ENCODE results near the gene STYXL1.
"Not testable (repeated sequence)": the region's sequence is repeated elsewhere in the genome, so short reads cannot be mapped to it uniquely, and the experiment has no call there.

Gene STYXL1

GRCh38 chr7:76062254-76062653 lies 14.5 kb upstream of the STYXL1 start:
- H3K36me3 ChIP-seq (ENCODE audit: control insufficient read depth, insufficient read depth, low read length), result peaks cover 73% of the 10 kb centered on the region
- H3K27ac ChIP-seq (ENCODE audit: low read depth, low read length), result no peak overlapping the region
- no peaks in the 10 kb centered on the region for H3K4me1 ChIP-seq (ENCODE audit: control insufficient read depth, insufficient read depth, low read length)
- H3K27me3 ChIP-seq (ENCODE audit: control insufficient read depth, insufficient read depth, low read length), result no peaks in the 10 kb centered on the region
- H3K9ac ChIP-seq (ENCODE audit: low read length), result no peak overlapping the region
- no peak overlapping the region for H3K4me3 ChIP-seq (ENCODE audit: low read length)

GRCh38 chr7:76060842-76061241 lies 13.0 kb upstream of the STYXL1 start:
- no peaks in the 10 kb centered on the region for H3K27me3 ChIP-seq (ENCODE audit: control insufficient read depth, insufficient read depth, low read length)
- H3K9ac ChIP-seq (ENCODE audit: low read length), result no peak overlapping the region
- H3K4me3 ChIP-seq (ENCODE audit: low read length), result no peak overlapping the region
- H3K36me3 ChIP-seq (ENCODE audit: control insufficient read depth, insufficient read depth, low read length), result peaks cover 61% of the 10 kb centered on the region
- no peak overlapping the region for H3K27ac ChIP-seq (ENCODE audit: low read depth, low read length)
- no peaks in the 10 kb centered on the region for H3K4me1 ChIP-seq (ENCODE audit: control insufficient read depth, insufficient read depth, low read length)

GRCh38 chr7:76058745-76059144 lies 10.9 kb upstream of the STYXL1 start:
- not testable (repeated sequence) for H3K27me3 ChIP-seq (ENCODE audit: control insufficient read depth, insufficient read depth, low read length); H3K4me1 ChIP-seq (ENCODE audit: control insufficient read depth, insufficient read depth, low read length); H3K4me3 ChIP-seq (ENCODE audit: low read length); H3K27ac ChIP-seq (ENCODE audit: low read depth, low read length); H3K9ac ChIP-seq (ENCODE audit: low read length)
- peaks cover 42% of the 10 kb centered on the region for H3K36me3 ChIP-seq (ENCODE audit: control insufficient read depth, insufficient read depth, low read length)

GRCh38 chr7:76057813-76058145 lies 10.0 kb upstream of the STYXL1 start:
- Histone ChIP-seq H3K27me3 (ENCODE audit: control insufficient read depth, insufficient read depth, low read length) (no peaks in the 10 kb centered on the region), H3K9ac (ENCODE audit: low read length) (no peak overlapping the region), H3K27ac (ENCODE audit: low read depth, low read length) (no peak overlapping the region), H3K4me3 (ENCODE audit: low read length) (no peak overlapping the region), H3K4me1 (ENCODE audit: control insufficient read depth, insufficient read depth, low read length) (peaks cover 9% of the 10 kb centered on the region), H3K36me3 (ENCODE audit: control insufficient read depth, insufficient read depth, low read length) (peaks cover 40% of the 10 kb centered on the region)

- Histone ChIP-seq H3K4me3 (ENCODE audit: low read length) (no peak overlapping the region), H3K36me3 (ENCODE audit: control insufficient read depth, insufficient read depth, low read length) (peaks cover 35% of the 10 kb centered on the region), H3K4me1 (ENCODE audit: control insufficient read depth, insufficient read depth, low read length) (peaks cover 9% of the 10 kb centered on the region), H3K27ac (ENCODE audit: low read depth, low read length) (no peak overlapping the region), H3K9ac (ENCODE audit: low read length) (no peak overlapping the region), H3K27me3 (ENCODE audit: control insufficient read depth, insufficient read depth, low read length) (no peaks in the 10 kb centered on the region)
Observed at GRCh38 chr7:76057103-76057812, 9.5 kb upstream of the STYXL1 start.

GRCh38 chr7:76056241-76056640 lies 8.4 kb upstream of the STYXL1 start:
- no peak overlapping the region for H3K9ac ChIP-seq (ENCODE audit: low read length)
- no peaks in the 10 kb centered on the region for H3K27me3 ChIP-seq (ENCODE audit: control insufficient read depth, insufficient read depth, low read length)
- no peak overlapping the region for H3K27ac ChIP-seq (ENCODE audit: low read depth, low read length)
- no peak overlapping the region for H3K4me3 ChIP-seq (ENCODE audit: low read length)
- peaks cover 9% of the 10 kb centered on the region for H3K4me1 ChIP-seq (ENCODE audit: control insufficient read depth, insufficient read depth, low read length)
- peaks cover 36% of the 10 kb centered on the region for H3K36me3 ChIP-seq (ENCODE audit: control insufficient read depth, insufficient read depth, low read length)

GRCh38 chr7:76054123-76055120 lies 6.6 kb upstream of the STYXL1 start:
- peaks cover 9% of the 10 kb centered on the region for H3K4me1 ChIP-seq (ENCODE audit: control insufficient read depth, insufficient read depth, low read length)
- H3K4me3 ChIP-seq (ENCODE audit: low read length), result no peak overlapping the region
- peak overlapping the region; percentile 40 for H3K27ac ChIP-seq (ENCODE audit: low read depth, low read length)
- H3K27me3 ChIP-seq (ENCODE audit: control insufficient read depth, insufficient read depth, low read length), result no peaks in the 10 kb centered on the region
- no peak overlapping the region for H3K9ac ChIP-seq (ENCODE audit: low read length)
- H3K36me3 ChIP-seq (ENCODE audit: control insufficient read depth, insufficient read depth, low read length), result peaks cover 22% of the 10 kb centered on the region

GRCh38 chr7:76053461-76053860 lies 5.7 kb upstream of the STYXL1 start:
- Histone ChIP-seq H3K36me3 (ENCODE audit: control insufficient read depth, insufficient read depth, low read length) (peaks cover 19% of the 10 kb centered on the region), H3K27me3 (ENCODE audit: control insufficient read depth, insufficient read depth, low read length) (no peaks in the 10 kb centered on the region), H3K4me3 (ENCODE audit: low read length) (no peak overlapping the region), H3K27ac (ENCODE audit: low read depth, low read length) (no peak overlapping the region), H3K4me1 (ENCODE audit: control insufficient read depth, insufficient read depth, low read length) (peaks cover 13% of the 10 kb centered on the region), H3K9ac (ENCODE audit: low read length) (no peak overlapping the region)

- H3K27me3 ChIP-seq (ENCODE audit: control insufficient read depth, insufficient read depth, low read length); H3K4me3 ChIP-seq (ENCODE audit: low read length); H3K9ac ChIP-seq (ENCODE audit: low read length); H3K27ac ChIP-seq (ENCODE audit: low read depth, low read length): not testable (repeated sequence)
- H3K36me3 ChIP-seq (ENCODE audit: control insufficient read depth, insufficient read depth, low read length), result peaks cover 11% of the 10 kb centered on the region
- H3K4me1 ChIP-seq (ENCODE audit: control insufficient read depth, insufficient read depth, low read length), result peaks cover 13% of the 10 kb centered on the region
Observed at GRCh38 chr7:76052681-76053080, 4.9 kb upstream of the STYXL1 start.

- Histone ChIP-seq H3K9ac (ENCODE audit: low read length) (no peak overlapping the region), H3K27ac (ENCODE audit: low read depth, low read length) (no peak overlapping the region), H3K36me3 (ENCODE audit: control insufficient read depth, insufficient read depth, low read length) (peaks cover 8% of the 10 kb centered on the region), H3K27me3 (ENCODE audit: control insufficient read depth, insufficient read depth, low read length) (no peaks in the 10 kb centered on the region), H3K4me1 (ENCODE audit: control insufficient read depth, insufficient read depth, low read length) (peaks cover 13% of the 10 kb centered on the region), H3K4me3 (ENCODE audit: low read length) (no peak overlapping the region)
Observed at GRCh38 chr7:76051840-76052239, 4.0 kb upstream of the STYXL1 start.

GRCh38 chr7:76050545-76050944 lies 2.7 kb upstream of the STYXL1 start:
- no peak overlapping the region for H3K27ac ChIP-seq (ENCODE audit: low read depth, low read length)
- H3K36me3 ChIP-seq (ENCODE audit: control insufficient read depth, insufficient read depth, low read length), result peaks cover 8% of the 10 kb centered on the region
- H3K4me3 ChIP-seq (ENCODE audit: low read length), result no peak overlapping the region
- H3K4me1 ChIP-seq (ENCODE audit: control insufficient read depth, insufficient read depth, low read length), result peaks cover 13% of the 10 kb centered on the region
- H3K27me3 ChIP-seq (ENCODE audit: control insufficient read depth, insufficient read depth, low read length), result no peaks in the 10 kb centered on the region
- no peak overlapping the region for H3K9ac ChIP-seq (ENCODE audit: low read length)

- H3K4me3 ChIP-seq (ENCODE audit: low read length), result peak overlapping the region; percentile 99
Observed at GRCh38 chr7:76049295-76049694, 1.5 kb upstream of the STYXL1 start.

More at GRCh38 chr7:76049295-76049694, 1.5 kb upstream of the STYXL1 start:
- Histone ChIP-seq H3K27ac (ENCODE audit: low read depth, low read length) (no peak overlapping the region), H3K36me3 (ENCODE audit: control insufficient read depth, insufficient read depth, low read length) (peaks cover 8% of the 10 kb centered on the region), H3K9ac (ENCODE audit: low read length) (no peak overlapping the region), H3K27me3 (ENCODE audit: control insufficient read depth, insufficient read depth, low read length) (no peaks in the 10 kb centered on the region), H3K4me1 (ENCODE audit: control insufficient read depth, insufficient read depth, low read length) (peaks cover 10% of the 10 kb centered on the region)
